SK-N-SH (cell line): ENCODE results near the gene FERD3L.

Experiments
- GATA2 ChIP-seq: sonication (generic); formaldehyde crosslinking; IDR thresholded peaks from 2 replicates; pipeline ENCODE4 v1.5.0; 2020; ENCODE audit warnings: mild to moderate bottlenecking, missing genetic modification reagents
- RAD21 ChIP-seq: IDR thresholded peaks from 2 replicates; pipeline ENCODE4 v1.6.1; 2012; ENCODE audit warnings: mild to moderate bottlenecking, low read length
- TAF1 ChIP-seq: IDR thresholded peaks from 2 replicates; pipeline ENCODE4 v1.6.1; 2012; ENCODE audit warnings: low read depth, mild to moderate bottlenecking, low read length, moderate library complexity, borderline replicate concordance

- no peak for TF ChIP-seq TAF1
- no peak for TF ChIP-seq RAD21
- TF ChIP-seq GATA2: no peak
These were observed 43.7 kb downstream of the FERD3L start for GRCh38 chr7:19101472-19101871.
